Upper lobe of right lung (tissue), 1 donor: Measurements from ENCODE around the gene TFAP2C. TPM values are rescaled to one million over a fixed set of nuclear protein-coding genes. Genes with fewer than 3 reads are reported as not detected.
"Not testable (repeated sequence)": the region's sequence is repeated elsewhere in the genome, so short reads cannot be mapped to it uniquely, and the experiment has no call there.

Experiments
- ATAC-seq: fragments of 200-7000 bp; cut with Tn5 transposase; one replicate; pipeline ENCODE4 v1.9.1; 2020; ENCODE audit warnings: mild to moderate bottlenecking, moderate library complexity
- DNase-seq: peaks from one replicate; pipeline ENCODE4 v3.0.0-alpha.2; 2020
- H3K27ac ChIP-seq: fragments of 200-600 bp; one replicate; pipeline ENCODE4 v1.8.0; 2022
- H3K27me3 ChIP-seq: fragments of 200-600 bp; one replicate; pipeline ENCODE4 v1.8.0; 2022; ENCODE audit warnings: mild to moderate bottlenecking
- H3K36me3 ChIP-seq: fragments of 200-600 bp; one replicate; pipeline ENCODE4 v1.8.0; 2022
- H3K4me1 ChIP-seq: fragments of 200-600 bp; one replicate; pipeline ENCODE4 v1.8.0; 2022
- H3K4me3 ChIP-seq: fragments of 200-600 bp; one replicate; pipeline ENCODE4 v1.8.0; 2022; ENCODE audit warnings: mild to moderate bottlenecking
- H3K9me3 ChIP-seq: fragments of 200-600 bp; one replicate; pipeline ENCODE4 v1.8.0; 2022
- CTCF ChIP-seq: fragments of 200-600 bp; IDR thresholded peaks from one replicate; pipeline ENCODE4 v1.8.0; 2022; ENCODE audit warnings: antibody characterized with exemption
- intact Hi-C: fragments of 100-400 bp; cut with DNase I; formaldehyde crosslinking; loops from one replicate; pipeline ENCODE4 v1.11.0; 2022
- total RNA-seq: library from RNA; stranded (reverse); fragmentation: NEBNext Ultra II Directional; extraction: Animal tissue kit (Norgen Biotek cat#: 25700); gene quantifications from one replicate; pipeline ENCODE4 v1.2.1, GENCODE V29; 2021
- donor health status: DM: no; HTN: yes; CAD: no; lungs with severe emphysema.

TFAP2C gene
- total RNA-seq, 1 donor from 2014 or later, result 5.2 TPM

DNA sequence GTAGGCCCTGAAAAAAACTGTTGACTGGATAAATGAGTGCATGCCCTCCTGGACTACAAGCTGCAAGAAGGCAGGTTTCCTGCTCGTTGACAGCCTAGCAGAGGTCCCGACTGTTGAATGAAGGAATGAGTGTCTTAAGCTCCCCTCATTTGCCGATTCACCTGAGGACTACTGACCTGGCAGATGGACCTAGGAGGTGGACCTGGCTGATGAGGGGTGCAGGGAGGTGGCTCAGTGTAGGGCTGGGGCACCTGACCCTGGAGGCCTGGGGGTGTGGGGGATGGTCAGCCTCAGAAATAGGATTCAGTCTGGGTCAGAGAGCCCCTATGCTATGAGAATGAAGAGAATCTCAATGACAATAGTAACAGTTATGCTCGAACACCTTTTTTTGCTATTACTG is 11.6 kb upstream of the TFAP2C start:
- Histone ChIP-seq H3K27ac (no peak overlapping the region), H3K36me3 (no peaks in the 10 kb centered on the region), H3K9me3 (no peaks in the 10 kb centered on the region), H3K4me3 (no peak overlapping the region), H3K27me3 (no peaks in the 10 kb centered on the region), H3K4me1 (no peaks in the 10 kb centered on the region)
- no peak for DNase-seq
- intact Hi-C loops, result no loop called here
- no peak for TF ChIP-seq CTCF
- ATAC-seq, result no peak

- Histone ChIP-seq H3K27me3 (peaks cover 31% of the 10 kb centered on the region), H3K27ac (no peak overlapping the region), H3K4me1 (no peaks in the 10 kb centered on the region), H3K4me3 (no peak overlapping the region), H3K9me3 (no peaks in the 10 kb centered on the region), H3K36me3 (no peaks in the 10 kb centered on the region)
- intact Hi-C loops, result no loop called here
- ATAC-seq (no peak), DNase-seq (no peak)
- TF ChIP-seq CTCF, result no peak
Measured at GRCh38 chr20:56621730-56622129, 7.4 kb upstream of the TFAP2C start.

DNA sequence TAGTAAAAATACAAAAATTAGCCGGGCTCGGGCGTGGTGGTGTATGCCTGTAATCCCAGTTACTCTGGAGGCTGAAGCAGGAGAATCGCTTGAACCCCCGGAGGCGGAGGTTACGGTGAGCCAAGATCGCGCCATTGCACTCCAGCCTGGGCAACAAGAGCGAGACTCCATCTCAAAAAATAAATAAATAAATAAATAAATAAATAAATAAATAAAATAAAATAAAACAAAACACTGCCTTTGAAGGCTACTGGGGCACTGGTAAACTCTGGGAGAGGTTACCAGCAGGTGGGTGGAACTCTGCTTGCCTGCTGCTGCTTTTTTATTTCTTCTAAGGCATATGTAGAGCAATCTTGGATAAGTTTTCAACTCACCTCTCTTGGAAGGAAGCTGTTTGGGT is 5.2 kb upstream of the TFAP2C start:
- H3K27ac ChIP-seq, H3K4me3 ChIP-seq, ATAC-seq, H3K36me3 ChIP-seq, DNase-seq, H3K9me3 ChIP-seq, intact Hi-C loops: not testable (repeated sequence)
- Histone ChIP-seq H3K27me3 (peaks cover 53% of the 10 kb centered on the region), H3K4me1 (peaks cover 13% of the 10 kb centered on the region)

DNA sequence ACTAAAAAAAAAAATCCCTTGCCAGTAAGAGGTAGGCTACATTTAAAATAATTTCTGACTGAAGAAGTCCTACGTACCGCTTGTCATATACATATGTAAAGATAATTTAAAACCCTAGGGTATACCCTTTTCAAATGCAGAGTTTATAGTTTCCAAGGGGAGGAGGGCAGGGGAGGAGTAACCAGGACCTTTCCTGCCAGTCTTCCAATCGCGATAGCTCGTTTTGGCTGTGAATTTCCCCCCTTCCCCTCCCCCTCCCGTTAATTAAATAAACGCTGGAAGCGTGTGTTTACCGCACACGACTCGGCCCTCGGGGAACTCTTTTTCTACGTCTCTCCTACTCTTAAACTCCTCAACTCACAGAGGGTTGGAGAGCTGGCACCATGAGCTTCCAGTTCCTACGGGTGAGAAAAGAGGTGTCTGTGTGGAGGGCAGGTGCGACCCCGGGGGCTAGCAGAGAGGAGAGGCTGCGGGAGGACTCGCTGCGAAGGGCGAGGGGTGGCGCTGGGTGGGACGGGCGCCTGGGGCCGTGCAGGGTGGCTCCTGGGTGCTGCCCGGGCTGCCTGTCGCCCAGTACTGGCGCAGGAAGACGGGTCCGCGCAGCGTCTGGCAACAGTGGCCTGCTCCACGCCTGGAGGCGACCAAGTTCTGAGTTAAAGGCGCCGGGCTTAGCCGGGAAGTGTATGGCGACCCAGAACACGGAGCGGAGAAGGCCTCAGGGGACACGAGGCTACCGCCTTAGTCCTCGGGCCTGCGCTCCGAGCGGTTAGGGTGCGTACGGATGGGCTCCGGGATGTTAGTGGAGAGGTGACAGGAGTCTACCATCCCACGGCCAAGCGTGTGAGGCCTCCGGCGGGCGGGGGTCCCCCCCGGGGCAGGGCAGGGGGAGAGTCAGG is 4.1 kb upstream of the TFAP2C start:
- intact Hi-C loops, result no loop called here
- Histone ChIP-seq H3K9me3 (no peaks in the 10 kb centered on the region), H3K27ac (no peak overlapping the region), H3K4me1 (peaks cover 23% of the 10 kb centered on the region), H3K36me3 (no peaks in the 10 kb centered on the region), H3K27me3 (peaks cover 64% of the 10 kb centered on the region), H3K4me3 (no peak overlapping the region)
- no peak for TF ChIP-seq CTCF
- ATAC-seq, result no peak
- DNase-seq, result no peak

- Histone ChIP-seq H3K36me3 (no peaks in the 10 kb centered on the region), H3K27ac (no peak overlapping the region), H3K27me3 (peaks cover 72% of the 10 kb centered on the region), H3K4me3 (no peak overlapping the region), H3K4me1 (peaks cover 28% of the 10 kb centered on the region), H3K9me3 (no peaks in the 10 kb centered on the region)
- DNase-seq (no peak), ATAC-seq (no peak)
- no peak for TF ChIP-seq CTCF
- intact Hi-C loops, result no loop called here
Measured at GRCh38 chr20:56625837-56626236, 3.3 kb upstream of the TFAP2C start.

DNA sequence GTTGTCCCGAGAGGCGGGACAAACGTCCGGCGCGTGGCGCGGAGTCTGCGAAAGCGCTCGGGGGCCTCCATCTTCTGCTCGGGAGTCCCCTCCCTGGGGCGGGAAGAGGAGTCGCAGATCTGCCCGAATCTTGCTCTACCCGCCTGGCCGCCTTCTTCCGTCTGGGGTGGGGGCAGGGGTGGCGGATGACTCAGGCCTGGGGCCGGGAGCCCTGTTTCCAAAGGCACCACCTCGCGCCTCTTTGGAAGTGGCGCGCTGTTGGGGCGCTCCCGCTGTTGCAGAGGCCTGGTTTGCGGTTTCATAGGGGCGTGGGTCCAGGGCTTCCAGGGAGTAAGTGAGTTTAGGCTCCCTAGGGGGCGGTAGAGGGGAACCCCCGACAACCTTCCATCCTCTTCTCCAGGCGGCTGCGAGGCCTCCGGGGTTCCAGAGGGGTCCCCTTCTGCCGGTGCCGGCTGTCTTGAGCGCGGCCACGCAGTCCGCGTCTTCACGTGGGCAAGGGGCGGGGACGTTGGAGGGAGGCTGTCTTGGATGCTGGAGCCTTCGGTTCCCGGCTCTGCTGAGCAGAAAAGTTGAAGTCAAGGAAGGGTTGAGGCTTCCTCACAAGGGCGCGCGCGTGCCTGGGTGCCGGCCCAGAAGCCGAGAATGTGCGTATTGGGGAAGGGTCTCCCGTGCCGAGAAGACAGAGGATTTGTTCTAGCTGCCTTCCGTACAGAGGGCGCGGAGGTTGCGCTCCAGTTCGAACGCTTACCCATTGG is 2.6 kb upstream of the TFAP2C start:
- Histone ChIP-seq H3K4me3 (no peak overlapping the region), H3K27me3 (peaks cover 79% of the 10 kb centered on the region), H3K4me1 (peaks cover 28% of the 10 kb centered on the region), H3K36me3 (no peaks in the 10 kb centered on the region), H3K9me3 (no peaks in the 10 kb centered on the region), H3K27ac (no peak overlapping the region)
- ATAC-seq (no peak), DNase-seq (no peak)
- intact Hi-C loops, result no loop called here
- TF ChIP-seq CTCF, result peak; percentile 5
